Suprapubic skin (tissue), 4 donors: Measurements from ENCODE around the gene PRIMPOL.
"Not testable (repeated sequence)": the region's sequence is repeated elsewhere in the genome, so short reads cannot be mapped to it uniquely, and the experiment has no call there.

Source experiments
- EP300 ChIP-seq: sonication (generic); formaldehyde crosslinking; IDR thresholded peaks from one replicate; pipeline ENCODE4 v1.6.1; 2017; ENCODE audit warnings: antibody characterized with exemption
- POLR2A ChIP-seq, 2 donors: fragments of 450-650 bp; IDR thresholded peaks; one replicate each; pipeline ENCODE4 v1.6.1; 2017; ENCODE audit warnings: antibody characterized with exemption in 2 of 2, mild to moderate bottlenecking in 2 of 2, moderate library complexity in 2 of 2
- POLR2AphosphoS5 ChIP-seq, 3 donors: sonication (generic); formaldehyde crosslinking; IDR thresholded peaks; one replicate each; pipeline ENCODE4 v1.6.1; 2017; ENCODE audit warnings: antibody characterized with exemption in 3 of 3
- TF ChIP-seq, protein P1 (sequence below), 2 donors: fragments of 200-600 bp in 1 of 2; fragments of 450-650 bp in 1 of 2; sonication (generic) in 1 of 2; IDR thresholded peaks; one replicate each; pipeline ENCODE4 v1.5.1; 2016 to 2019; ENCODE audit warnings: antibody characterized with exemption in 2 of 2, mild to moderate bottlenecking in 1 of 2, moderate library complexity in 1 of 2

DNA sequence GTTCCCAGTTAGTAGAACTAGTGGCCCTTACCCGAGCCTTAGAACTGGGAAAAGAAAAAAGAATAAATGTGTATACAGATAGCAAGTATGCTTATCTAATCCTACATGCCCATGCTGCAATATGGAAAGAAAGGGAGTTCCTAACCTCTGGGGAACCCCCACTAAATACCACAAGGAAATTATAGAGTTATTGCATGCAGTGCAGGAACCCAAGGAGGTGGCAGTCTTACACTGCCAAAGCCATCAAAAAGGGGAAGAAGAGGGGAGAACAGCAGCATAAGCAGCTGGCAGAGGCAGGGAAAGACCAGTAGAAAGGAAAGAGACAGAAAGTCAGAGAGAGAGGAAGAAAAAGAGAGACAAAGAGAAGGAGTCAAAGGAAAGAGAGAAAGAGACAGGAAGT lies 90.0 kb downstream of the PRIMPOL start:
- TF ChIP-seq EP300; POLR2A (IDR thresholded peaks at IDR 0.05); POLR2AphosphoS5 (IDR thresholded peaks at IDR 0.05): not testable (repeated sequence)
- TF ChIP-seq, protein P1, sequence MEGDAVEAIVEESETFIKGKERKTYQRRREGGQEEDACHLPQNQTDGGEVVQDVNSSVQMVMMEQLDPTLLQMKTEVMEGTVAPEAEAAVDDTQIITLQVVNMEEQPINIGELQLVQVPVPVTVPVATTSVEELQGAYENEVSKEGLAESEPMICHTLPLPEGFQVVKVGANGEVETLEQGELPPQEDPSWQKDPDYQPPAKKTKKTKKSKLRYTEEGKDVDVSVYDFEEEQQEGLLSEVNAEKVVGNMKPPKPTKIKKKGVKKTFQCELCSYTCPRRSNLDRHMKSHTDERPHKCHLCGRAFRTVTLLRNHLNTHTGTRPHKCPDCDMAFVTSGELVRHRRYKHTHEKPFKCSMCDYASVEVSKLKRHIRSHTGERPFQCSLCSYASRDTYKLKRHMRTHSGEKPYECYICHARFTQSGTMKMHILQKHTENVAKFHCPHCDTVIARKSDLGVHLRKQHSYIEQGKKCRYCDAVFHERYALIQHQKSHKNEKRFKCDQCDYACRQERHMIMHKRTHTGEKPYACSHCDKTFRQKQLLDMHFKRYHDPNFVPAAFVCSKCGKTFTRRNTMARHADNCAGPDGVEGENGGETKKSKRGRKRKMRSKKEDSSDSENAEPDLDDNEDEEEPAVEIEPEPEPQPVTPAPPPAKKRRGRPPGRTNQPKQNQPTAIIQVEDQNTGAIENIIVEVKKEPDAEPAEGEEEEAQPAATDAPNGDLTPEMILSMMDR (IDR thresholded peaks at IDR 0.05), result not testable (repeated sequence)
